PFSK-1 (cell line): ENCODE measurements around the gene UBQLN3.

ENCODE experiments used
- POLR2AphosphoS5 ChIP-seq: IDR thresholded peaks from 2 replicates; pipeline ENCODE4 v1.6.1; 2012; ENCODE audit warnings: low read depth, mild to moderate bottlenecking, control low read depth, low read length, moderate library complexity
- REST ChIP-seq, 2 experiments: IDR thresholded peaks; 2 replicates each; pipeline versions ENCODE4 v1.6.1 to v1.8.0; 2011 to 2012; ENCODE audit warnings: low read depth in 2 of 2, low read length in 2 of 2, control low read depth in 1 of 2, inconsistent platforms in 1 of 2, mild to moderate bottlenecking in 1 of 2, moderate library complexity in 1 of 2; ENCODE audit not compliant: insufficient read depth in 1 of 2

GRCh38 chr11:5508605-5509004 is 1.2 kb downstream of the UBQLN3 start:
- TF ChIP-seq POLR2AphosphoS5 (no peak), REST (IDR thresholded peaks at IDR 0.05; ENCODE audit: insufficient read depth in 1 of 2, low read depth in 2 of 2, low read length in 2 of 2) (no peak)
